ENCODE measurements around the gene ADAM10. TPM values are rescaled to one million over a fixed set of nuclear protein-coding genes. Genes with fewer than 3 reads are reported as not detected.
A peak's percentile ranks its signal among the peaks of the same experiment; 100 is the strongest.

The ADAM10 gene
- total RNA-seq, 1 experiment from 2014 or later: 133 TPM

- H3K4me1 Mint-ChIP-seq: peaks cover 17% of the 10 kb centered on the region
- POLR2A ChIA-PET: no interaction called here
- H3K9me3 Mint-ChIP-seq: peaks cover 12% of the 10 kb centered on the region
- H3K36me3 Mint-ChIP-seq: peaks cover 9% of the 10 kb centered on the region; the same call in 1 of the 2 replicates
- DNase-seq (ENCODE audit: low spot score) (no peak), ATAC-seq (peak; percentile 78)
- CTCF ChIA-PET: no interaction called here
- no peak overlapping the region for H3K4me3 Mint-ChIP-seq
- H3K27me3 Mint-ChIP-seq (ENCODE audit: low read depth): no peaks in the 10 kb centered on the region
- no peak overlapping the region for H3K27ac Mint-ChIP-seq
- no peak for TF ChIP-seq RELA (CRISPR knock-in tag; IDR thresholded peaks at IDR 0.05; ENCODE audit: borderline replicate concordance)
Measured at GRCh38 chr15:58555162-58556027, 194.1 kb downstream of the ADAM10 start.

GRCh38 chr15:58554758-58555157, 194.7 kb downstream of the ADAM10 start:
- no peak for ATAC-seq
- DNase-seq (ENCODE audit: low spot score): no peak
- Mint-ChIP-seq H3K27ac (no peak overlapping the region), H3K27me3 (ENCODE audit: low read depth) (no peaks in the 10 kb centered on the region), H3K4me1 (peaks cover 17% of the 10 kb centered on the region), H3K36me3 (peaks cover 9% of the 10 kb centered on the region; the same call in 1 of the 2 replicates), H3K9me3 (peaks cover 12% of the 10 kb centered on the region), H3K4me3 (no peak overlapping the region)
- TF ChIP-seq FOXK1 (CRISPR knock-in tag; IDR thresholded peaks at IDR 0.05) (no peak), ZBTB43 (CRISPR knock-in tag; IDR thresholded peaks at IDR 0.05) (no peak), CBFB (CRISPR knock-in tag; IDR thresholded peaks at IDR 0.05; ENCODE audit: low read depth) (no peak), JAZF1 (CRISPR knock-in tag; IDR thresholded peaks at IDR 0.05) (no peak), ZNF121 (CRISPR knock-in tag; IDR thresholded peaks at IDR 0.05) (no peak), USF2 (CRISPR knock-in tag; IDR thresholded peaks at IDR 0.05) (no peak), IRF1 (CRISPR knock-in tag; IDR thresholded peaks at IDR 0.05) (no peak)
- ChIA-PET POLR2A (no interaction called here), CTCF (no interaction called here)

GRCh38 chr15:58553365-58553918, 196.1 kb downstream of the ADAM10 start:
- ChIA-PET POLR2A (no interaction called here), CTCF (no interaction called here)
- Mint-ChIP-seq H3K27ac (no peak overlapping the region), H3K36me3 (no peaks in the 10 kb centered on the region), H3K9me3 (peaks cover 2% of the 10 kb centered on the region; the same call in 1 of the 2 replicates), H3K27me3 (ENCODE audit: low read depth) (no peaks in the 10 kb centered on the region), H3K4me1 (peaks cover 17% of the 10 kb centered on the region), H3K4me3 (no peak overlapping the region)
- DNase-seq (ENCODE audit: low spot score) (no peak), ATAC-seq (no peak)
- TF ChIP-seq CDX4 (CRISPR knock-in tag; IDR thresholded peaks at IDR 0.05; ENCODE audit: borderline replicate concordance): no peak
- TF ChIP-seq FOXJ3 (CRISPR knock-in tag; IDR thresholded peaks at IDR 0.05; ENCODE audit: borderline replicate concordance): no peak
- no peak for TF ChIP-seq FOXK1 (CRISPR knock-in tag; IDR thresholded peaks at IDR 0.05)
- no peak for TF ChIP-seq ATF3 (CRISPR knock-in tag; conservative IDR thresholded peaks at IDR 0.05)
- no peak for TF ChIP-seq ATF2 (CRISPR knock-in tag; IDR thresholded peaks at IDR 0.05; ENCODE audit: borderline replicate concordance, low read depth)
- TF ChIP-seq ZNF281 (CRISPR knock-in tag; IDR thresholded peaks at IDR 0.05): no peak
- TF ChIP-seq ZNF219 (CRISPR knock-in tag; IDR thresholded peaks at IDR 0.05; ENCODE audit: borderline replicate concordance): no peak
- no peak for TF ChIP-seq ARID4B (CRISPR knock-in tag; IDR thresholded peaks at IDR 0.05; ENCODE audit: borderline replicate concordance)
- TF ChIP-seq NR2C2 (CRISPR knock-in tag; IDR thresholded peaks at IDR 0.05): no peak
- no peak for TF ChIP-seq ETV6 (CRISPR knock-in tag; IDR thresholded peaks at IDR 0.05)
